H9 (cell line): ENCODE data around the gene PARM1. TPM values are rescaled to one million over a fixed set of nuclear protein-coding genes. Genes with fewer than 3 reads are reported as not detected.

Experiments used
- DNase-seq: peaks from one replicate; pipeline ENCODE4 v3.0.0-alpha.2; 2017
- H2AFZ ChIP-seq: one replicate; pipeline ENCODE4 v1.6.1; 2013; ENCODE audit warnings: mild to moderate bottlenecking, low read length, control low read depth, moderate library complexity
- H2AK5ac ChIP-seq: 2 replicates; pipeline ENCODE4 v1.6.1; 2013; ENCODE audit warnings: low read length, control low read depth, mixed read lengths; ENCODE audit not compliant: insufficient read length
- H2BK120ac ChIP-seq: one replicate; pipeline ENCODE4 v1.6.1; 2013; ENCODE audit warnings: low read depth, mild to moderate bottlenecking, low read length, control low read depth, inconsistent platforms; ENCODE audit not compliant: poor library complexity, severe bottlenecking
- H2BK12ac ChIP-seq: 2 replicates; pipeline ENCODE4 v1.6.1; 2013; ENCODE audit warnings: low read length, control low read depth, mixed read lengths, low read depth; ENCODE audit not compliant: insufficient read length
- H2BK15ac ChIP-seq: 2 replicates; pipeline ENCODE4 v1.6.1; 2013; ENCODE audit warnings: low read depth, low read length, control low read depth
- H2BK20ac ChIP-seq: one replicate; pipeline ENCODE4 v1.6.1; 2013; ENCODE audit warnings: low read depth, mild to moderate bottlenecking, low read length, control low read depth, inconsistent platforms; ENCODE audit not compliant: poor library complexity, severe bottlenecking
- H2BK5ac ChIP-seq: 2 replicates; pipeline ENCODE4 v1.6.1; 2013; ENCODE audit warnings: low read length, control low read depth, mixed read lengths; ENCODE audit not compliant: insufficient read length
- H3K14ac ChIP-seq: 2 replicates; pipeline ENCODE4 v1.6.1; 2013; ENCODE audit warnings: low read length, control low read depth; ENCODE audit not compliant: insufficient read depth
- H3K18ac ChIP-seq: 2 replicates; pipeline ENCODE4 v1.6.1; 2013; ENCODE audit warnings: low read depth, mild to moderate bottlenecking, mixed read lengths, low read length, control low read depth; ENCODE audit not compliant: insufficient read length
- H3K23ac ChIP-seq: 2 replicates; pipeline ENCODE4 v1.6.1; 2013; ENCODE audit warnings: low read length, control low read depth, mixed read lengths, low read depth; ENCODE audit not compliant: insufficient read length
- H3K23me2 ChIP-seq: 2 replicates; pipeline ENCODE4 v1.6.1; 2013; ENCODE audit warnings: low read depth, mild to moderate bottlenecking, mixed read lengths, low read length, control low read depth; ENCODE audit not compliant: insufficient read length, poor library complexity, severe bottlenecking
- H3K27ac ChIP-seq: 2 replicates; pipeline ENCODE4 v1.5.1; 2013; ENCODE audit warnings: low read length, control low read depth, mixed read lengths, low read depth; ENCODE audit not compliant: insufficient read length
- H3K27me3 ChIP-seq: 2 replicates; pipeline ENCODE4 v1.6.1; 2013; ENCODE audit warnings: low read length, control low read depth, inconsistent platforms; ENCODE audit not compliant: insufficient read depth
- H3K4ac ChIP-seq: 2 replicates; pipeline ENCODE4 v1.6.1; 2013; ENCODE audit warnings: low read depth, mild to moderate bottlenecking, control low read depth, inconsistent platforms, low read length, moderate library complexity
- H3K4me1 ChIP-seq: 2 replicates; pipeline ENCODE4 v1.6.1; 2013; ENCODE audit warnings: low read length, control low read depth, inconsistent platforms; ENCODE audit not compliant: insufficient read depth
- H3K4me2 ChIP-seq: 2 replicates; pipeline ENCODE4 v1.6.1; 2013; ENCODE audit warnings: low read length, control low read depth, mixed read lengths; ENCODE audit not compliant: insufficient read length, insufficient read depth
- H3K56ac ChIP-seq: 2 replicates; pipeline ENCODE4 v1.6.1; 2013; ENCODE audit warnings: low read depth, mild to moderate bottlenecking, mixed read lengths, low read length, control low read depth; ENCODE audit not compliant: insufficient read length
- H3K79me1 ChIP-seq: 2 replicates; pipeline ENCODE4 v1.6.1; 2013; ENCODE audit warnings: low read depth, mild to moderate bottlenecking, moderate library complexity, low read length, control low read depth, inconsistent platforms; ENCODE audit not compliant: insufficient read depth, poor library complexity, severe bottlenecking
- H3K79me2 ChIP-seq: 2 replicates; pipeline ENCODE4 v1.6.1; 2013; ENCODE audit warnings: low read length, control low read depth, inconsistent platforms; ENCODE audit not compliant: insufficient read depth
- H3K9ac ChIP-seq: 2 replicates; pipeline ENCODE4 v1.6.1; 2013; ENCODE audit warnings: low read length, control low read depth, mixed read lengths; ENCODE audit not compliant: insufficient read length; ENCODE audit errors: extremely low read depth
- H3K9me3 ChIP-seq: one replicate; pipeline ENCODE4 v1.6.1; 2013; ENCODE audit warnings: low read depth, low read length, inconsistent platforms; ENCODE audit not compliant: control insufficient read depth
- H3T11ph ChIP-seq: one replicate; pipeline ENCODE4 v1.6.1; 2013; ENCODE audit warnings: mild to moderate bottlenecking, low read length, control low read depth, inconsistent platforms
- H4K20me1 ChIP-seq: one replicate; pipeline ENCODE4 v1.6.1; 2013; ENCODE audit not compliant: control insufficient read depth, insufficient read length, insufficient read depth
- H4K5ac ChIP-seq: 2 replicates; pipeline ENCODE4 v1.6.1; 2013; ENCODE audit warnings: low read depth, mild to moderate bottlenecking, mixed read lengths, low read length, control low read depth; ENCODE audit not compliant: insufficient read length
- H4K8ac ChIP-seq: replicated peaks from 2 replicates; pipeline ENCODE4 v1.6.1; 2013; ENCODE audit warnings: low read length, control low read depth, mixed read lengths, low read depth; ENCODE audit not compliant: insufficient read length
- H4K91ac ChIP-seq: 2 replicates; pipeline ENCODE4 v1.6.1; 2013; ENCODE audit warnings: low read depth, mild to moderate bottlenecking, moderate library complexity, mixed read lengths, low read length, control low read depth; ENCODE audit not compliant: insufficient read length
- H3K27ac Mint-ChIP-seq, 3 experiments: 2 replicates in 2 of 3; 3 replicates in 1 of 3; pipeline ENCODE4 v1.8.0; 2020 to 2021; ENCODE audit warnings: mixed read lengths in 3 of 3, mild to moderate bottlenecking in 1 of 3, moderate library complexity in 1 of 3
- H3K27me3 Mint-ChIP-seq: 2 replicates; pipeline ENCODE4 v1.8.0; 2021; ENCODE audit warnings: low read depth, mild to moderate bottlenecking, moderate library complexity, mixed read lengths
- H3K36me3 Mint-ChIP-seq, 3 experiments: 2 replicates in 2 of 3; 3 replicates in 1 of 3; pipeline ENCODE4 v1.8.0; 2020 to 2021; ENCODE audit warnings: low read depth in 3 of 3, mixed read lengths in 3 of 3; ENCODE audit not compliant: insufficient read depth in 1 of 3
- H3K4me1 Mint-ChIP-seq, 2 experiments: 2 replicates each; pipeline ENCODE4 v1.8.0; 2020; ENCODE audit warnings: mixed read lengths in 2 of 2
- H3K4me3 Mint-ChIP-seq, 2 experiments: 2 replicates in 1 of 2; 3 replicates in 1 of 2; pipeline ENCODE4 v1.8.0; 2020 to 2021; ENCODE audit warnings: mild to moderate bottlenecking in 2 of 2, mixed read lengths in 2 of 2, moderate library complexity in 1 of 2
- H3K9me3 Mint-ChIP-seq, 2 experiments: 2 replicates in 1 of 2; 3 replicates in 1 of 2; pipeline ENCODE4 v1.8.0; 2020; ENCODE audit warnings: mild to moderate bottlenecking in 2 of 2, mixed read lengths in 2 of 2, moderate library complexity in 1 of 2
- CTCF ChIP-seq: fragments of 200-600 bp; sonication (generic); conservative IDR thresholded peaks from 3 replicates; pipeline ENCODE4 v1.8.0; 2021; ENCODE audit warnings: antibody characterized with exemption, mild to moderate bottlenecking
- WGBS: extraction: QIAGEN DNeasy Blood & Tissue Kit; methylation state at CpG from one replicate; pipeline ENCODE4 v1.1.7; 2013; ENCODE audit warnings: missing lambda C conversion rate, low lambda C conversion rate, mixed read lengths; ENCODE audit not compliant: insufficient read length; ENCODE audit errors: extremely low coverage; 5-methylcytosine and 5-hydroxymethylcytosine counted together
- total RNA-seq: library from RNA; stranded (reverse); gene quantifications from 2 replicates; pipeline ENCODE4 v1.2.1, GENCODE V29; 2021

The PARM1 gene
- total RNA-seq, 1 experiment from 2014 or later: 2.0 TPM

GRCh38 chr4:74931376-74931775 is 1.5 kb upstream of the PARM1 start:
- peaks cover 14% of the 10 kb centered on the region for H3K23me2 ChIP-seq
- H3K23ac ChIP-seq: no peak overlapping the region
- H3T11ph ChIP-seq: no peak overlapping the region
- no CpG with 5 or more reads among the region's 2 CpGs for WGBS
- H4K20me1 ChIP-seq: no peaks in the 10 kb centered on the region
- no peak overlapping the region for H2AFZ ChIP-seq
- H3K4me1 ChIP-seq: peaks cover 2% of the 10 kb centered on the region; the same call in 1 of the 2 replicates
- H3K79me2 ChIP-seq: no peaks in the 10 kb centered on the region
- no peak overlapping the region for H4K8ac ChIP-seq
- H3K9ac ChIP-seq: no peak overlapping the region
- no peak for TF ChIP-seq CTCF
- no peak overlapping the region for H3K18ac ChIP-seq
- H3K4me2 ChIP-seq: no peak overlapping the region
- no peak overlapping the region for H2BK20ac ChIP-seq
- H3K27me3 ChIP-seq: peaks cover 18% of the 10 kb centered on the region; the same call in 1 of the 2 replicates
- no peaks in the 10 kb centered on the region for H3K79me1 ChIP-seq
- Mint-ChIP-seq H3K27me3 (peaks cover 33% of the 10 kb centered on the region), H3K36me3 (peaks cover 0 to 2% (median 0%) of the 10 kb centered on the region in 3 experiments; a peak in 2 of 7 replicates), H3K27ac (no peak overlapping the region), H3K4me1 (peaks cover 20 to 27% of the 10 kb centered on the region in 2 experiments), H3K9me3 (peaks cover 0 to 2% of the 10 kb centered on the region in 2 experiments; a peak in 2 of 5 replicates), H3K4me3 (no peak overlapping the region; a peak in 1 of 5 replicates)
- no peak overlapping the region for H3K27ac ChIP-seq
- no peak overlapping the region for H2BK15ac ChIP-seq
- no peak for DNase-seq
- no peak overlapping the region for H4K5ac ChIP-seq
- no peak overlapping the region for H3K4ac ChIP-seq
- H2BK5ac ChIP-seq: no peak overlapping the region
- H2BK120ac ChIP-seq: no peak overlapping the region
- no peak overlapping the region for H3K14ac ChIP-seq
- no peak overlapping the region for H4K91ac ChIP-seq
- no peak overlapping the region for H3K56ac ChIP-seq
- no peak overlapping the region for H2AK5ac ChIP-seq
- H3K9me3 ChIP-seq: no peaks in the 10 kb centered on the region
- H2BK12ac ChIP-seq: no peak overlapping the region
